Choroid plexus epithelial cell (primary cell): ENCODE results near the gene PPP1R1B.

ENCODE experiments used
- DNase-seq: peaks from one replicate; pipeline ENCODE4 v3.0.0-alpha.2; 2010; ENCODE audit warnings: low read depth
- H3K4me3 ChIP-seq: 2 replicates; pipeline ENCODE4 v1.5.1; 2011; ENCODE audit warnings: low read depth, mild to moderate bottlenecking, control low read depth, low read length, moderate library complexity
- TF ChIP-seq, protein P1 (sequence below): conservative IDR thresholded peaks from 2 replicates; pipeline ENCODE4 v1.5.1; 2011; ENCODE audit warnings: low read depth, mild to moderate bottlenecking, control low read depth, inconsistent platforms, low read length, moderate library complexity

Gene PPP1R1B

DNA sequence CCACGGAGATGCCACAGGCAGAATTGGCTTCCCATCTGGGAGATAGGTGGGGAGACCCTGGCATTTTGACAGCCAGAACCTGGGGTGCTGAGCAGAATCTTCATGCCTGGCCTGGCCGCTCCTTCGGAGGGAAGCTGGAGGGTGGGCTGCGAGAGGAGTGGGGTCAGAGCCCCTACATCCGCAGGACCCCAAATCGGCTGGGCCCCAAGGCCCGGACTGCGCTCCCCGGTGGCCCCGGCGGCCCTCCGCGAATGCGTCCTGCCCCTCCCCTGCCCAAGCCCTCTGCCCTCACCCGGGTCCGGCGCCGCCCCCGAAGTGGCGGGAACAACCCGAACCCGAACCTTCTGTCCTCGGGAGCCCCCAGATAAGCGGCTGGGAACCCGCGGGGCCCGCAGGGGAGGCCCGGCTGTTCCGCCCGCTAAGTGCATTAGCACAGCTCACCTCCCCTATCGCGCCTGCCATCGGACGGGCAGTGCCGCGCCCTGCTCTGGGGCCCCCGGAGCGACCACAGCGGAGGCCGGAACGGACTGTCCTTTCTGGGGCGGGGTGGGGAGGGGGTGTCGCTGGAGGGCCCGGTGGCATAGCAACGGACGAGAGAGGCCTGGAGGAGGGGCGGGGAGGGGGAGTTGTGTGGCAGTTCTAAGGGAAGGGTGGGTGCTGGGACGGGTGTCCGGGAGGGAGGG lies 40.7 kb downstream of the PPP1R1B start:
- no peak overlapping the region for H3K4me3 ChIP-seq
- TF ChIP-seq, protein P1, sequence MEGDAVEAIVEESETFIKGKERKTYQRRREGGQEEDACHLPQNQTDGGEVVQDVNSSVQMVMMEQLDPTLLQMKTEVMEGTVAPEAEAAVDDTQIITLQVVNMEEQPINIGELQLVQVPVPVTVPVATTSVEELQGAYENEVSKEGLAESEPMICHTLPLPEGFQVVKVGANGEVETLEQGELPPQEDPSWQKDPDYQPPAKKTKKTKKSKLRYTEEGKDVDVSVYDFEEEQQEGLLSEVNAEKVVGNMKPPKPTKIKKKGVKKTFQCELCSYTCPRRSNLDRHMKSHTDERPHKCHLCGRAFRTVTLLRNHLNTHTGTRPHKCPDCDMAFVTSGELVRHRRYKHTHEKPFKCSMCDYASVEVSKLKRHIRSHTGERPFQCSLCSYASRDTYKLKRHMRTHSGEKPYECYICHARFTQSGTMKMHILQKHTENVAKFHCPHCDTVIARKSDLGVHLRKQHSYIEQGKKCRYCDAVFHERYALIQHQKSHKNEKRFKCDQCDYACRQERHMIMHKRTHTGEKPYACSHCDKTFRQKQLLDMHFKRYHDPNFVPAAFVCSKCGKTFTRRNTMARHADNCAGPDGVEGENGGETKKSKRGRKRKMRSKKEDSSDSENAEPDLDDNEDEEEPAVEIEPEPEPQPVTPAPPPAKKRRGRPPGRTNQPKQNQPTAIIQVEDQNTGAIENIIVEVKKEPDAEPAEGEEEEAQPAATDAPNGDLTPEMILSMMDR, result no peak
- no peak for DNase-seq

DNA sequence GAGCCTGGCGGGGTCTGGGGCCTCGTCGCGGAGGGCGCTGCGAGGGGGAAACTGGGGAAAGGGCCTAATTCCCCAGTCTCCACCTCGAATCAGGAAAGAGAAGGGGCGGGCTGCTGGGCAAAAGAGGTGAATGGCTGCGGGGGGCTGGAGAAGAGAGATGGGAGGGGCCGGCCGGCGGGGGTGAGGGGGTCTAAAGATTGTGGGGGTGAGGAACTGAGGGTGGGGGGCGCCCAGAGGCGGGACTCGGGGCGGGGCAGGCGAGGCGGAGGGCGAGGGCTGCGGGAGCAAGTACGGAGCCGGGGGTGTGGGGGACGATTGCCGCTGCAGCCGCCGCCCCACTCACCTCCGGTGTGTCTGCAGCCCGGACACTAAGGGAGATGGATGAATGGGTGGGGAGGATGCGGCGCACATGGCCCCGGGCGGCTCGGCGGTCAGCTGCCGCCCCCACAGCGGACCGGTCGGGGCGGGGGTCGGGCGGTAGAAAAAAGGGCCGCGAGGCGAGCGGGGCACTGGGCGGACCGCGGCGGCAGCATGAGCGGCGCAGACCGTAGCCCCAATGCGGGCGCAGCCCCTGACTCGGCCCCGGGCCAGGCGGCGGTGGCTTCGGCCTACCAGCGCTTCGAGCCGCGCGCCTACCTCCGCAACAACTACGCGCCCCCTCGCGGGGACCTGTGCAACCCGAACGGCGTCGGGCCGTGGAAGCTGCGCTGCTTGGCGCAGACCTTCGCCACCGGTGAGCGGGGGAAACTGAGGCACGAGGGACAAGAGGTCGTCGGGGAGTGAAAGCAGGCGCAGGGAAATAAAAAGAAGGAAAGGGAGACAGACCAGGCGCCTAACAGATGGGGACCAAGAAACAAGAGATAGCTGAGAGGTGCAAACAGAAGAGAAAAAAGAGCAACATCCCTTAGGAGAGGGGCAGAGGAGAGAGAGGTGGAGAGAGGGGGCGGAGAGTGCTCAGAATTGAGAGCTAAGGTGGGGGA lies 41.5 kb downstream of the PPP1R1B start, which contains the start of gene PNMT:
Gene PNMT (plus strand): TSS at position 509 of the 980 bp plus-strand sequence. CDS start 23 bp downstream, at position 532.
- peak within 1 kb of the TSS; percentile 24 for H3K4me3 ChIP-seq
- TF ChIP-seq, protein P1, result peak; percentile 66
- peak; percentile 59 for DNase-seq

DNA sequence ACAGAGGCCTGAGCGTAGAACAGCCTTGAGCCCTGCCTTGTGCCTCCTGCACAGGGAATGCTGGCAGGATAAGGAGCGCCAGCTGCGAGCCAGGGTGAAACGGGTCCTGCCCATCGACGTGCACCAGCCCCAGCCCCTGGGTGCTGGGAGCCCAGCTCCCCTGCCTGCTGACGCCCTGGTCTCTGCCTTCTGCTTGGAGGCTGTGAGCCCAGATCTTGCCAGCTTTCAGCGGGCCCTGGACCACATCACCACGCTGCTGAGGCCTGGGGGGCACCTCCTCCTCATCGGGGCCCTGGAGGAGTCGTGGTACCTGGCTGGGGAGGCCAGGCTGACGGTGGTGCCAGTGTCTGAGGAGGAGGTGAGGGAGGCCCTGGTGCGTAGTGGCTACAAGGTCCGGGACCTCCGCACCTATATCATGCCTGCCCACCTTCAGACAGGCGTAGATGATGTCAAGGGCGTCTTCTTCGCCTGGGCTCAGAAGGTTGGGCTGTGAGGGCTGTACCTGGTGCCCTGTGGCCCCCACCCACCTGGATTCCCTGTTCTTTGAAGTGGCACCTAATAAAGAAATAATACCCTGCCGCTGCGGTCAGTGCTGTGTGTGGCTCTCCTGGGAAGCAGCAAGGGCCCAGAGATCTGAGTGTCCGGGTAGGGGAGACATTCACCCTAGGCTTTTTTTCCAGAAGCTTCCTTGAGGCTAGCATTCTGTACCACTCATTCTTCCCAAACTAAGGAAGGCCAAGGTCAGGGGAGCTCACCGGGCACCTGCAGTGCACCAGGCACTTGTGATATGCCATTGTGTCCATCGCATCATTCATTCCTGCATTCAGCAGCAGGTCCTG lies 43.4 kb downstream of the PPP1R1B start:
- TF ChIP-seq, protein P1, result no peak
- no peak for DNase-seq
- no peak overlapping the region for H3K4me3 ChIP-seq

DNA sequence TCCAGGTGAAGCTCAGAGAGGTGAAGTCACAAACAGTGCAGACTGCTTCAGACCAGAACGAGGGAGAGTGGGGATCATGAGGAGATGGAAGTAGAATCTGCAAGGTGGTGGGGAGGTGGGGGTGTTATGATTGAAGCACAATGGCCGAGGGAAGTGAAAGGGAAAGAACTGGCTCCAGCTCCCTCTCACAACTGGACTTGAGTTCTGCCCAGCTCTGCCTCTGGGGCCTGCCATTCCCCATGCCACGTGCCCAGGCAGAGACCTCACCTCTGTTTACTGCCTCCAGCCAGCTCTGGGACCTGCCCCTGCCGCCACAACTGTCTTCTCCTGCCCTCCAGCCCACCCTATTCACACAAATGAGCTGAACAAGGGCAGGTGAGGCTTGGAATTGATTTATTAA lies 44.0 kb downstream of the PPP1R1B start:
- DNase-seq, result no peak
- H3K4me3 ChIP-seq, result no peak overlapping the region
- TF ChIP-seq, protein P1, result no peak

DNA sequence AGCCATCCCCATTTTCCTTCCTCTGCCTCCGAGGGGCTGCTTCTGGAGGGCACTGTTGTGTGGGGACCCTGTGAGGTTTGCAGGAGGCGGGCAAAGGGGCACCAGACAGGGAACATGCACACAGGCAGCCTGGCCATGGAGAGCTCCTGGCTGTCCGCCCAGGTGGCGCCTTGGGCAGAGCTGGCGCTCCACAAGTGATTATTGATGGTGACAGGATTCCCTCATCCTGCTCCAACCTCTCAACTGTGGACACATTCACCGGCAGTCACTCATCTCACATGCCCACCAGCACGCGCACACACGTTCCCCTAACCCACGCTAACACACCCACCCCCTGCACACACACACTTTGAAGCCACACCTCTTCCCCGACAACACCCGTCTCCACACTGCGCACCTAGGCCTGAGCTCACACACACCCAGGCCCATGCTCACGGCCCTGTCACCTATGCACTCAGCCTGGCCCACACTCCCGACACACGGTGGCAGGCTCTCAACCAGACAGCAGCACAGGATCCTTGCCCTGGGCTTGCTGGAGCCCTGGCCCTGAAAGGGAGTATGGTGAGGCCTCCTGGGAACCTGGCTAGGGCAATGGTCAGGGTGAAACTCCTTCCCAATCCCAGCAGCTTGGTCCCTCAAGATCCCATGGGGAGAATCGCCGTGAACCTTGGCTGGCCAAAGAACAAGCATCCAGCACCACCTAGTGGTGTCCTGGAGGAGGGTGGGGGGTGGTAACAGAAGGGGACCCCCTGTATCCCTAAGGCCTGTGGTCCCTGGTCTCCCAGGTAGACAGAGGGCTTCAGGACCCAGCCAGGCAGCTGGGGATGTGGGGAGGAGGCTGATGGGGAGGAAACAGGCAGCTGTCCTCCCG lies 45.1 kb downstream of the PPP1R1B start:
- H3K4me3 ChIP-seq, result no peak overlapping the region
- peak; percentile 54 for DNase-seq
- TF ChIP-seq, protein P1, result peak; percentile 83
